GM18870 (cell line): ENCODE results near the gene PTPA.

Source experiments
- ATAC-seq: cut with Tn5 transposase; IDR thresholded peaks from one replicate; pipeline ENCODE4 v1.9.1; 2021; ENCODE audit warnings: moderate library complexity; ENCODE audit not compliant: unreplicated experiment

PTPA gene

GRCh38 chr9:129136446-129137035 lies 25.3 kb downstream of the PTPA start:
- ATAC-seq, result no peak

GRCh38 chr9:129137292-129138143 lies 26.3 kb downstream of the PTPA start:
- ATAC-seq, result no peak

- ATAC-seq, result no peak
Measured at GRCh38 chr9:129138144-129138462, 26.9 kb downstream of the PTPA start.

GRCh38 chr9:129138476-129139232 lies 27.4 kb downstream of the PTPA start:
- no peak for ATAC-seq

GRCh38 chr9:129139233-129139992 lies 28.2 kb downstream of the PTPA start:
- ATAC-seq, result no peak

- ATAC-seq, result peak; percentile 48
Measured at GRCh38 chr9:129139993-129140396, 28.8 kb downstream of the PTPA start.

- peak; percentile 4 for ATAC-seq
Measured at GRCh38 chr9:129140397-129141065, 29.3 kb downstream of the PTPA start.

GRCh38 chr9:129141066-129142041 lies 30.1 kb downstream of the PTPA start:
- no peak for ATAC-seq

GRCh38 chr9:129142138-129142935 lies 31.1 kb downstream of the PTPA start:
- ATAC-seq, result no peak

- no peak for ATAC-seq
Measured at GRCh38 chr9:129143031-129143927, 32.1 kb downstream of the PTPA start.

GRCh38 chr9:129145316-129145715 lies 34.1 kb downstream of the PTPA start:
- ATAC-seq, result no peak

GRCh38 chr9:129145841-129146292 lies 34.7 kb downstream of the PTPA start:
- no peak for ATAC-seq

GRCh38 chr9:129146441-129146941 lies 35.3 kb downstream of the PTPA start:
- no peak for ATAC-seq

- ATAC-seq, result no peak
Measured at GRCh38 chr9:129148463-129149204, 37.4 kb downstream of the PTPA start.

- no peak for ATAC-seq
Measured at GRCh38 chr9:129149442-129149841, 38.2 kb downstream of the PTPA start.

- no peak for ATAC-seq
Measured at GRCh38 chr9:129150122-129150521, 38.9 kb downstream of the PTPA start.
